GM10248 (cell line): ENCODE results near the gene TMEM126A.
A peak's percentile ranks its signal among the peaks of the same experiment; 100 is the strongest.

ENCODE experiments used
- CTCF ChIA-PET: fragments of 300-600 bp; sonication (Branson Sonifier 250); formaldehyde crosslinking; extraction: SDS; loops from one replicate; lab custom pipeline; 2021; ENCODE audit warnings: antibody characterized with exemption; lab: Yijun Ruan, JAX
- POLR2A ChIA-PET: fragments of 350-650 bp; sonication (Branson Sonifier 250); formaldehyde crosslinking; extraction: SDS; loops from one replicate; lab custom pipeline; 2020; ENCODE audit warnings: antibody characterized with exemption; lab: Yijun Ruan, JAX
- DNase-seq: peaks from one replicate; pipeline ENCODE4 v3.0.0; 2012; ENCODE audit errors: extremely low spot score
- CTCF ChIP-seq: IDR thresholded peaks from 2 replicates; pipeline ENCODE4 v1.5.1; 2012; ENCODE audit warnings: mild to moderate bottlenecking, low read depth; ENCODE audit errors: extremely low read depth, missing control alignments, control extremely low read depth

The TMEM126A gene

GRCh38 chr11:85695546-85695945 lies 47.8 kb downstream of the TMEM126A start:
- POLR2A ChIA-PET, result no interaction called here
- no peak for TF ChIP-seq CTCF

GRCh38 chr11:85697747-85698146 lies 50.0 kb downstream of the TMEM126A start:
- CTCF ChIA-PET, result interaction anchor here (1.6 kb wide), 1 partner anchor 8 kb away, joined by 5 read pairs; no protein-coding TSS in a partner anchor
- TF ChIP-seq CTCF, result no peak

More at GRCh38 chr11:85695546-85695945, 47.8 kb downstream of the TMEM126A start:
- DNase-seq, result no peak
- CTCF ChIA-PET, result interaction anchor here (0.8 to 2.4 kb wide), 4 partner anchors 10 to 147 kb away, joined by 3 to 15 read pairs (median 4); partner anchors contain the start of gene CCDC89

GRCh38 chr11:85698195-85698594 lies 50.4 kb downstream of the TMEM126A start:
- CTCF ChIA-PET, result interaction anchor here (0.8 to 1.6 kb wide), 4 partner anchors 9 to 20 kb away, joined by 3 to 5 read pairs (median 4); no protein-coding TSS in a partner anchor

More at GRCh38 chr11:85697747-85698146, 50.0 kb downstream of the TMEM126A start:
- POLR2A ChIA-PET, result no interaction called here
- DNase-seq, result no peak

GRCh38 chr11:85699957-85700741 lies 52.4 kb downstream of the TMEM126A start:
- POLR2A ChIA-PET, result no interaction called here
- peak; percentile 29 for DNase-seq
- CTCF ChIA-PET, result interaction anchor here (1.1 to 1.7 kb wide), 4 partner anchors 16 to 25 kb away, joined by 3 to 4 read pairs (median 3); no protein-coding TSS in a partner anchor
- TF ChIP-seq CTCF, result no peak

More at GRCh38 chr11:85698195-85698594, 50.4 kb downstream of the TMEM126A start:
- no peak for DNase-seq
- POLR2A ChIA-PET, result no interaction called here
- no peak for TF ChIP-seq CTCF

- CTCF ChIA-PET, result no interaction called here
- POLR2A ChIA-PET, result no interaction called here
- no peak for TF ChIP-seq CTCF
- DNase-seq, result no peak
Measured at GRCh38 chr11:85704967-85705366, 57.2 kb downstream of the TMEM126A start.

- CTCF ChIA-PET, result no interaction called here
- no peak for TF ChIP-seq CTCF
- POLR2A ChIA-PET, result no interaction called here
- no peak for DNase-seq
Measured at GRCh38 chr11:85705800-85706199, 58.0 kb downstream of the TMEM126A start.
